CD14-positive monocyte (primary cell): Measurements from ENCODE around the gene GNG2. TPM values are rescaled to one million over a fixed set of nuclear protein-coding genes. Genes with fewer than 3 reads are reported as not detected.

Source experiments
- DNase-seq, 3 donors: peaks; one replicate each; pipeline ENCODE4 v3.0.0-alpha.2; 2011 to 2022
- H2AFZ ChIP-seq: 2 replicates; pipeline ENCODE4 v1.6.0; 2012; ENCODE audit warnings: mild to moderate bottlenecking, low read depth, low read length, inconsistent platforms; ENCODE audit not compliant: insufficient read depth, poor library complexity, severe bottlenecking
- H3K27ac ChIP-seq, 2 donors: 1 replicate in 1 of 2; 2 replicates in 1 of 2; pipeline ENCODE4 v1.5.1; 2012 to 2013; ENCODE audit warnings: low read length in 2 of 2, control low read depth in 1 of 2, inconsistent platforms in 1 of 2, low read depth in 1 of 2, mild to moderate bottlenecking in 1 of 2
- H3K27me3 ChIP-seq, 2 donors: one replicate each; pipeline versions ENCODE4 v1.6.0 to v1.6.1; 2011 to 2013; ENCODE audit warnings: low read length in 2 of 2; ENCODE audit not compliant: control insufficient read depth in 2 of 2, insufficient read depth in 2 of 2
- H3K36me3 ChIP-seq, 2 donors: replicated peaks in 1 of 2; 1 replicate in 1 of 2; 2 replicates in 1 of 2; pipeline versions ENCODE4 v1.5.1 to v1.6.1; 2012 to 2013; ENCODE audit warnings: low read length in 2 of 2, control low read depth in 1 of 2, inconsistent platforms in 1 of 2, mild to moderate bottlenecking in 1 of 2; ENCODE audit not compliant: insufficient read depth in 2 of 2, control insufficient read depth in 1 of 2
- H3K4me1 ChIP-seq, 2 donors: 1 replicate in 1 of 2; 2 replicates in 1 of 2; pipeline versions ENCODE4 v1.5.1 to v1.6.1; 2012 to 2013; ENCODE audit warnings: low read length in 2 of 2, control low read depth in 1 of 2, inconsistent platforms in 1 of 2, mild to moderate bottlenecking in 1 of 2, moderate library complexity in 1 of 2; ENCODE audit not compliant: insufficient read depth in 2 of 2, control insufficient read depth in 1 of 2
- H3K4me2 ChIP-seq: replicated peaks from 2 replicates; pipeline ENCODE3; 2012; ENCODE audit warnings: low read length, moderate library complexity, mild to moderate bottlenecking; ENCODE audit not compliant: poor library complexity, severe bottlenecking; ENCODE audit errors: extremely low read depth
- H3K4me3 ChIP-seq, 3 experiments: fragments of 200-600 bp in 1 of 3; sonication (generic) in 1 of 3; replicated peaks in 1 of 3; 1 replicate in 2 of 3; 2 replicates in 1 of 3; pipeline ENCODE4 v1.5.1; 2011 to 2013; ENCODE audit warnings: low read length in 3 of 3, mild to moderate bottlenecking in 3 of 3, control low read depth in 2 of 3, low read depth in 2 of 3, inconsistent platforms in 1 of 3, moderate library complexity in 1 of 3
- H3K79me2 ChIP-seq: 2 replicates; pipeline ENCODE4 v1.6.0; 2012; ENCODE audit warnings: mild to moderate bottlenecking, control low read depth, inconsistent platforms, low read length, moderate library complexity; ENCODE audit not compliant: insufficient read depth
- H3K9ac ChIP-seq: 2 replicates; pipeline ENCODE4 v1.6.0; 2017; ENCODE audit warnings: low read length, mild to moderate bottlenecking; ENCODE audit not compliant: insufficient read depth, poor library complexity, severe bottlenecking
- H3K9me3 ChIP-seq, 2 donors: replicated peaks in 1 of 2; 1 replicate in 1 of 2; 2 replicates in 1 of 2; pipeline versions ENCODE4 v1.5.1 to v1.6.1; 2012 to 2013; ENCODE audit warnings: low read length in 2 of 2, control low read depth in 1 of 2; ENCODE audit not compliant: control insufficient read depth in 1 of 2, insufficient read depth in 1 of 2
- H4K20me1 ChIP-seq: 2 replicates; pipeline ENCODE4 v1.6.0; 2012; ENCODE audit warnings: mild to moderate bottlenecking, low read length, control low read depth, moderate library complexity; ENCODE audit not compliant: insufficient read depth
- H3K27ac Mint-ChIP-seq, 7 donors: one replicate each; pipeline ENCODE4 v1.8.0; 2020; ENCODE audit warnings: mild to moderate bottlenecking in 7 of 7, mixed read lengths in 7 of 7, moderate library complexity in 6 of 7, inconsistent platforms in 2 of 7
- H3K27me3 Mint-ChIP-seq, 3 donors: one replicate each; pipeline ENCODE4 v1.8.0; 2021 to 2022; ENCODE audit warnings: low read depth in 3 of 3, mild to moderate bottlenecking in 3 of 3, mixed read lengths in 3 of 3, moderate library complexity in 3 of 3, inconsistent platforms in 1 of 3
- H3K36me3 Mint-ChIP-seq, 2 donors: one replicate each; pipeline ENCODE4 v1.8.0; 2020; ENCODE audit warnings: mixed read lengths in 2 of 2, inconsistent platforms in 1 of 2, mild to moderate bottlenecking in 1 of 2
- H3K4me1 Mint-ChIP-seq: one replicate; pipeline ENCODE4 v1.8.0; 2020; ENCODE audit warnings: mild to moderate bottlenecking, mixed read lengths
- H3K4me3 Mint-ChIP-seq, 2 donors: one replicate each; pipeline ENCODE4 v1.8.0; 2020; ENCODE audit warnings: mild to moderate bottlenecking in 2 of 2, mixed read lengths in 2 of 2, moderate library complexity in 1 of 2
- H3K9me3 Mint-ChIP-seq, 7 donors: one replicate each; pipeline ENCODE4 v1.8.0; 2020 to 2022; ENCODE audit warnings: mixed read lengths in 7 of 7, mild to moderate bottlenecking in 6 of 7, moderate library complexity in 6 of 7, inconsistent platforms in 2 of 7
- WGBS: methylation state at CpG from one replicate; pipeline ENCODE4 v1.1.5; 2013; ENCODE audit warnings: missing lambda C conversion rate; ENCODE audit not compliant: insufficient coverage; 5-methylcytosine and 5-hydroxymethylcytosine counted together
- intact Hi-C, 2 donors: fragments of 100-400 bp; cut with micrococcal nuclease; formaldehyde crosslinking; loops; one replicate each; pipeline versions ENCODE4 v1.15.0 to v1.15.1; 2023
- polyA minus RNA-seq: library from RNA; depleted of rRNA, polyadenylated mRNA; stranded (reverse); fragments of >200 nt; gene quantifications from 2 replicates; pipeline ENCODE4 v1.2.3, GENCODE V29; 2012
- polyA plus RNA-seq, 3 donors: library from polyadenylated mRNA; depleted of rRNA in 1 of 3; unstranded in 2 of 3; stranded (reverse) in 1 of 3; fragments of 300-500 nt in 2 of 3; fragments of >200 nt in 1 of 3; fragmentation: Illumina TruSeq in 2 of 3; gene quantifications; 1 replicate in 2 of 3; 2 replicates in 1 of 3; pipeline ENCODE4 v1.2.3, GENCODE V29; 2012 to 2021
- total RNA-seq, 12 experiments: library from RNA in 1 of 12; stranded (reverse) in 1 of 12; fragments of 120-200 nt in 1 of 12; gene quantifications; one replicate each; pipeline ENCODE4 v1.2.4 and lab custom pipeline; 2013 to 2026; ENCODE audit warnings: mixed read lengths in 6 of 12, inconsistent platforms in 1 of 12
- TF ChIP-seq, protein P1 (sequence below): fragments of 200-600 bp; IDR thresholded peaks from one replicate; pipeline ENCODE4 v1.8.0; 2022; ENCODE audit warnings: antibody characterized with exemption, mild to moderate bottlenecking

GNG2 gene
- 122 TPM for total RNA-seq (2013)
- polyA plus RNA-seq (100 to 1,000 TPM in 2 of 3 donors, 10 to 100 TPM in 1; 42.7 to 151 (median 146) TPM), polyA minus RNA-seq (33.9 and 65.6 TPM in 2 replicates), total RNA-seq (lab: John Stamatoyannopoulos, UW) (75.3 to 257 (median 146) reads per million in 11 experiments)

DNA sequence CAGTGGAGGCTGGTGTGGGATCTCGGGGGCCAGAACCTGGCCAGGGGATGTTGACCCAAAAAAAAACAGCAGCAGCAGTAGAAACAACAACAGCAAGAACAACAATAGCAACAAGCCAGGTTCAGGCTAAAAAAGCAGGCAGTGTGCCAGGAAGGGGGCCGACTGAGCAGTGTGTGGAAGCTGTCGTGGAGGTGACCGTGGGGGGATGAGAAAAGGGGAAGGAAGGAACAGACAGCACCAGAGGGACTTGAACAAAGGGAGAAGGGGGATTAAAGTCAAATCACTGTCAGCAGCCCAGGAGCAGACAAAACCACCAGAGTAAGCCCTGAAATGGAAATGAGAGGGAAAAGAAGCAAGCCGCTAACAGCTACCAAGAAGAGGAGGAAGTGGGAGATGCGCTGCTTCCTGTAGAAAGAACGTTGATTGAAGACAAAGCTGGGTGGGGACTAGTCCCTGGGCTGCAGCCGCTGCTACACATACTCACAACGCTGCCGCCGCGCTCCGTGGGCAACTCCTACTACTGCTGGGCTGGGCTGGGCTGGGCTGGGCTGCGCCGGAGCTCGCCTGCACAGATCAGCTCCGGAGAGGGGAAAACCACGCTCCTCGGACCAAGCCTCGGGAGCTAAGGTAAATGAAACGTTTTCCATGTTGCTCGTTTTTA lies at the start of gene GNG2:
GNG2 (plus strand) TSS at position 449 of the 661 bp plus-strand sequence. CDS start 90,067 bp downstream, outside the sequence.
- Mint-ChIP-seq H3K4me3 (peak within 1 kb of the TSS; percentile 96 to 97), H3K36me3 (peaks cover 7 to 9% of the 10 kb centered on the region in 2 donors), H3K4me1 (peaks cover 82% of the 10 kb centered on the region), H3K9me3 (peaks cover 0 to 1% (median 0%) of the 10 kb centered on the region in 7 donors), H3K27ac (peak within 1 kb of the TSS; percentile 93 to 97 (median 95)), H3K27me3 (peaks cover 0 to 2% (median 0%) of the 10 kb centered on the region in 3 donors)
- H3K27ac ChIP-seq: peak within 1 kb of the TSS; percentile 88 to 92
- H3K79me2 ChIP-seq: peaks cover 45% of the 10 kb centered on the region
- intact Hi-C loops: loop anchor here in 1 of 2 donors (5.0 kb wide), 1 partner anchor 78 kb away; no protein-coding TSS in a partner anchor
- under 1% methylated on average over 21 of the region's 22 CpGs for WGBS
- H3K4me3 ChIP-seq: peak within 1 kb of the TSS; percentile 79 to 95 (median 82)
- peaks cover 24% of the 10 kb centered on the region for H4K20me1 ChIP-seq
- H3K36me3 ChIP-seq: no peaks in the 10 kb centered on the region
- H3K9ac ChIP-seq: peak within 1 kb of the TSS; percentile 74
- peaks cover 56 to 78% of the 10 kb centered on the region in 2 donors for H3K4me1 ChIP-seq
- H3K27me3 ChIP-seq: no peaks in the 10 kb centered on the region
- H2AFZ ChIP-seq: peak within 1 kb of the TSS; percentile 70
- peak within 1 kb of the TSS; percentile 89 for H3K4me2 ChIP-seq
- TF ChIP-seq, protein P1, sequence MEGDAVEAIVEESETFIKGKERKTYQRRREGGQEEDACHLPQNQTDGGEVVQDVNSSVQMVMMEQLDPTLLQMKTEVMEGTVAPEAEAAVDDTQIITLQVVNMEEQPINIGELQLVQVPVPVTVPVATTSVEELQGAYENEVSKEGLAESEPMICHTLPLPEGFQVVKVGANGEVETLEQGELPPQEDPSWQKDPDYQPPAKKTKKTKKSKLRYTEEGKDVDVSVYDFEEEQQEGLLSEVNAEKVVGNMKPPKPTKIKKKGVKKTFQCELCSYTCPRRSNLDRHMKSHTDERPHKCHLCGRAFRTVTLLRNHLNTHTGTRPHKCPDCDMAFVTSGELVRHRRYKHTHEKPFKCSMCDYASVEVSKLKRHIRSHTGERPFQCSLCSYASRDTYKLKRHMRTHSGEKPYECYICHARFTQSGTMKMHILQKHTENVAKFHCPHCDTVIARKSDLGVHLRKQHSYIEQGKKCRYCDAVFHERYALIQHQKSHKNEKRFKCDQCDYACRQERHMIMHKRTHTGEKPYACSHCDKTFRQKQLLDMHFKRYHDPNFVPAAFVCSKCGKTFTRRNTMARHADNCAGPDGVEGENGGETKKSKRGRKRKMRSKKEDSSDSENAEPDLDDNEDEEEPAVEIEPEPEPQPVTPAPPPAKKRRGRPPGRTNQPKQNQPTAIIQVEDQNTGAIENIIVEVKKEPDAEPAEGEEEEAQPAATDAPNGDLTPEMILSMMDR: no peak
- no peaks in the 10 kb centered on the region for H3K9me3 ChIP-seq
- DNase-seq: peak; percentile 78 to 87 (median 86)

DNA sequence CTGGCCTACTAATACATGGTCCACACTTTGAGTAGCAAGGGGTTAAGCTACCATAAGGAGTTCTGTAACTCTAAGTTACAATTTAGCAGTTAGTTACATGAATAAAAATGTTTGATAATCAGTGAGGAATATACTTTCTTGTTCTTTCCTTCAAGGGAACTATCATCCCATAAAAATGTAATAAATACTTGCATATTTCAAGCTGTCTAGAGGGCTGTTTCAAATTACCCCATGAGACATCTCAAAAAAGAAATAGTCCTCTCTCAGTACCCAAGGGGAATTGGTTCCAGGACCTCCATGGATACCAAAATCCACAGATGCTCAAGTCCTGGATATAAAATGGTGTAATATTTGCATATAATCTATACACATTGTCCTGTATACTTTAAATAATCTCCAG lies 48.7 kb upstream of the GNG2 start:
- Histone ChIP-seq H3K9me3 (peaks cover 0 to 9% of the 10 kb centered on the region in 2 donors), H3K79me2 (no peaks in the 10 kb centered on the region), H4K20me1 (no peaks in the 10 kb centered on the region), H2AFZ (no peak overlapping the region), H3K4me3 (no peak overlapping the region), H3K36me3 (no peaks in the 10 kb centered on the region), H3K9ac (no peak overlapping the region), H3K4me1 (no peaks in the 10 kb centered on the region), H3K27me3 (no peaks in the 10 kb centered on the region), H3K4me2 (no peak overlapping the region), H3K27ac (no peak overlapping the region)
- H3K4me3 Mint-ChIP-seq: no peak overlapping the region
- H3K27me3 Mint-ChIP-seq: peaks cover 0 to 4% (median 2%) of the 10 kb centered on the region in 3 donors
- TF ChIP-seq, protein P1: no peak
- peaks cover 0 to 2% of the 10 kb centered on the region in 2 donors for H3K36me3 Mint-ChIP-seq
- no peaks in the 10 kb centered on the region for H3K4me1 Mint-ChIP-seq
- H3K27ac Mint-ChIP-seq: no peak overlapping the region
- no peak for DNase-seq
- peaks cover 6 to 16% (median 9%) of the 10 kb centered on the region in 7 donors for H3K9me3 Mint-ChIP-seq
- intact Hi-C loops: no loop called here
